ENCODE data around the gene CER1. TPM values are rescaled to one million over a fixed set of nuclear protein-coding genes. Genes with fewer than 3 reads are reported as not detected.

Gene CER1
- total RNA-seq, 1 experiment from 2014 or later, result not detected

- RAD21 ChIA-PET (ENCODE audit: low non-redundant PET in 1 of 2, low total read pairs in 2 of 2, uncharacterized antibody in 2 of 2, unreplicated experiment in 2 of 2), result no interaction called here
- H3K79me2 ChIP-seq (ENCODE audit: insufficient read depth, low read length), result no peaks in the 10 kb centered on the region
- H3K9ac ChIP-seq (ENCODE audit: low read length), result no peak overlapping the region
- CTCF ChIA-PET, result interaction anchor here (0.7 to 2.7 kb wide), 15 partner anchors 11 to 366 kb away, joined by 3 to 23 read pairs (median 4); no protein-coding TSS in a partner anchor
- H2AFZ ChIP-seq (ENCODE audit: low read depth, low read length, poor library complexity, severe bottlenecking), result no peak overlapping the region
- H3K27ac ChIP-seq (ENCODE audit: low read depth, low read length), result no peak overlapping the region
- intact Hi-C loops (cut with micrococcal nuclease), result loop anchor here (1.0 to 5.0 kb wide), 4 partner anchors 327 to 1737 kb away; no protein-coding TSS in a partner anchor
- TF ChIP-seq CTCF (IDR thresholded peaks at IDR 0.05 in 2 of 3, conservative IDR thresholded peaks at IDR 0.05 in 1 of 3; ENCODE audit: borderline replicate concordance in 1 of 3, insufficient read depth in 1 of 3, low read depth in 2 of 3, low read length in 2 of 3) (peak; percentile 20 to 36 (median 21); a peak in 4 of 6 replicates), SP1 (IDR thresholded peaks at IDR 0.05; ENCODE audit: low read depth) (no peak), EZH2phosphoT487 (IDR thresholded peaks at IDR 0.05; ENCODE audit: borderline replicate concordance) (no peak), MAX (IDR thresholded peaks at IDR 0.05) (no peak), CEBPB (IDR thresholded peaks at IDR 0.05; ENCODE audit: low read depth) (no peak), RAD21 (IDR thresholded peaks at IDR 0.05; ENCODE audit: low read depth) (peak; percentile 53)
- no peak overlapping the region for H3K4me2 ChIP-seq (ENCODE audit: low read length)
- peak; percentile 10 for DNase-seq (ENCODE audit: low read depth, low spot score)
- no peaks in the 10 kb centered on the region for H3K4me1 ChIP-seq (ENCODE audit: control insufficient read depth in 1 of 2, insufficient read depth in 2 of 2, low read length in 2 of 2)
- no peaks in the 10 kb centered on the region for H4K20me1 ChIP-seq (ENCODE audit: insufficient read depth)
- no peaks in the 10 kb centered on the region for H3K36me3 ChIP-seq (ENCODE audit: control insufficient read depth in 1 of 2, insufficient read depth in 2 of 2, low read length in 2 of 2)
- ATAC-seq, result peak; percentile 73
- H3K4me3 ChIP-seq (replicated peaks in 1 of 2; ENCODE audit: low read depth in 1 of 2, low read length in 2 of 2), result no peak overlapping the region
- BruUV-seq (replicated peaks), result no TSS peak
- no peaks in the 10 kb centered on the region for H3K9me3 ChIP-seq (ENCODE audit: control insufficient read depth in 1 of 2, insufficient read depth in 1 of 2, low read depth in 1 of 2, low read length in 2 of 2)
- POLR2A ChIA-PET, result no interaction called here
- H3K27me3 ChIP-seq (ENCODE audit: insufficient read depth, low read length), result peaks cover 36% of the 10 kb centered on the region; the same call in 1 of the 2 replicates
- no peaks in the 10 kb centered on the region for H3K9me2 ChIP-seq (ENCODE audit: insufficient read depth)
Observed at GRCh38 chr9:14769230-14769571, 46.7 kb upstream of the CER1 start.

Data from HCT116 (cell line).